Liver (tissue), 3 donors: ENCODE data around the gene SFN.

ENCODE experiments used
- HNF4A ChIP-seq, 2 donors: conservative IDR thresholded peaks; 2 replicates each; pipeline ENCODE4 v1.6.1; 2016; ENCODE audit warnings: antibody characterized with exemption in 2 of 2, mild to moderate bottlenecking in 2 of 2
- MAX ChIP-seq: IDR thresholded peaks from 2 replicates; pipeline ENCODE4 v1.6.1; 2016; ENCODE audit warnings: antibody characterized with exemption
- TF ChIP-seq, protein P1 (sequence below): fragments of 150-350 bp; IDR thresholded peaks from 2 replicates; pipeline ENCODE4 v1.5.1; 2017; ENCODE audit warnings: improper control_type of control experiment, low read depth, low read length; ENCODE audit not compliant: missing input control
- TF ChIP-seq, protein P2 (sequence below): IDR thresholded peaks from 2 replicates; pipeline ENCODE4 v1.6.1; 2016; ENCODE audit warnings: antibody characterized with exemption, mild to moderate bottlenecking
- donor health status: healthy.
- donor health status: healthy.

DNA sequence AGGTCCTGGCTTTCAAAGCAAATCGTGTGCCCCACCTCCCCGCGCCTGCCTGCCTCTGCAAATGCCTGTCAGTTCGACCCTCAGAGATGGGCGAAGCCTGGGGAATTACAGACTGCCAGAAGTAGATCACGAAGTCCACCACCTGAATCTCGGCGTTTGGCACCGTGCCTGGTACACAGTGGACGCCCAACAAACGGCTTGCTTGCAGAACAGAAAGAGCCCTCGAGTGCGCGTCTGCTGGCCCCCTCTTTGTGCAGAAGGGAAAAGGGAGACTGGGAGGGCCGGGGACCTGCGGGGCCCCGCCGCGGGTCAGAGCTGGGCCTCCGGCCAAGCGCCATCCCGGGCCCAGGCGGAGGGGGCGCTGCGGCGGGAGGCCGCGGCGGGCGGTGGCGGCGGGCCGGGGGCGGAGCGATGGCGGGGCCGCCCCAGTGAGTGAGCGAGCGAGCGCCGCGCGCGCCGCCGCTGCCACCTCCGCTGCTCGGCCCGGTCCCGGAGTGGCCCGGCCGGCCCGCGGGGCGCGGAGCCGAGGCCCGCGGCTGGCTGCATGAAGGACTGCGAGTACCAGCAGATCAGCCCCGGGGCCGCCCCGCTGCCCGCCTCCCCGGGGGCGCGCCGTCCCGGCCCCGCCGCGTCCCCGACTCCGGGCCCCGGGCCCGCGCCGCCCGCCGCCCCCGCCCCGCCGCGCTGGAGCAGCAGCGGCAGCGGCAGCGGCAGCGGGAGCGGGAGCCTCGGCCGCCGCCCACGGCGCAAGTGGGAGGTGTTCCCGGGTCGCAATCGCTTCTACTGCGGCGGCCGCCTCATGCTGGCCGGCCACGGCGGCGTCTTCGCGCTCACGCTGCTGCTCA, 36.5 kb upstream of the SFN start, which contains the start of gene ZDHHC18:
- TF ChIP-seq, protein P1, sequence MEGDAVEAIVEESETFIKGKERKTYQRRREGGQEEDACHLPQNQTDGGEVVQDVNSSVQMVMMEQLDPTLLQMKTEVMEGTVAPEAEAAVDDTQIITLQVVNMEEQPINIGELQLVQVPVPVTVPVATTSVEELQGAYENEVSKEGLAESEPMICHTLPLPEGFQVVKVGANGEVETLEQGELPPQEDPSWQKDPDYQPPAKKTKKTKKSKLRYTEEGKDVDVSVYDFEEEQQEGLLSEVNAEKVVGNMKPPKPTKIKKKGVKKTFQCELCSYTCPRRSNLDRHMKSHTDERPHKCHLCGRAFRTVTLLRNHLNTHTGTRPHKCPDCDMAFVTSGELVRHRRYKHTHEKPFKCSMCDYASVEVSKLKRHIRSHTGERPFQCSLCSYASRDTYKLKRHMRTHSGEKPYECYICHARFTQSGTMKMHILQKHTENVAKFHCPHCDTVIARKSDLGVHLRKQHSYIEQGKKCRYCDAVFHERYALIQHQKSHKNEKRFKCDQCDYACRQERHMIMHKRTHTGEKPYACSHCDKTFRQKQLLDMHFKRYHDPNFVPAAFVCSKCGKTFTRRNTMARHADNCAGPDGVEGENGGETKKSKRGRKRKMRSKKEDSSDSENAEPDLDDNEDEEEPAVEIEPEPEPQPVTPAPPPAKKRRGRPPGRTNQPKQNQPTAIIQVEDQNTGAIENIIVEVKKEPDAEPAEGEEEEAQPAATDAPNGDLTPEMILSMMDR: peak; percentile 61
- TF ChIP-seq MAX (no peak), HNF4A (conservative IDR thresholded peaks at IDR 0.05) (no peak)
- TF ChIP-seq, protein P2, sequence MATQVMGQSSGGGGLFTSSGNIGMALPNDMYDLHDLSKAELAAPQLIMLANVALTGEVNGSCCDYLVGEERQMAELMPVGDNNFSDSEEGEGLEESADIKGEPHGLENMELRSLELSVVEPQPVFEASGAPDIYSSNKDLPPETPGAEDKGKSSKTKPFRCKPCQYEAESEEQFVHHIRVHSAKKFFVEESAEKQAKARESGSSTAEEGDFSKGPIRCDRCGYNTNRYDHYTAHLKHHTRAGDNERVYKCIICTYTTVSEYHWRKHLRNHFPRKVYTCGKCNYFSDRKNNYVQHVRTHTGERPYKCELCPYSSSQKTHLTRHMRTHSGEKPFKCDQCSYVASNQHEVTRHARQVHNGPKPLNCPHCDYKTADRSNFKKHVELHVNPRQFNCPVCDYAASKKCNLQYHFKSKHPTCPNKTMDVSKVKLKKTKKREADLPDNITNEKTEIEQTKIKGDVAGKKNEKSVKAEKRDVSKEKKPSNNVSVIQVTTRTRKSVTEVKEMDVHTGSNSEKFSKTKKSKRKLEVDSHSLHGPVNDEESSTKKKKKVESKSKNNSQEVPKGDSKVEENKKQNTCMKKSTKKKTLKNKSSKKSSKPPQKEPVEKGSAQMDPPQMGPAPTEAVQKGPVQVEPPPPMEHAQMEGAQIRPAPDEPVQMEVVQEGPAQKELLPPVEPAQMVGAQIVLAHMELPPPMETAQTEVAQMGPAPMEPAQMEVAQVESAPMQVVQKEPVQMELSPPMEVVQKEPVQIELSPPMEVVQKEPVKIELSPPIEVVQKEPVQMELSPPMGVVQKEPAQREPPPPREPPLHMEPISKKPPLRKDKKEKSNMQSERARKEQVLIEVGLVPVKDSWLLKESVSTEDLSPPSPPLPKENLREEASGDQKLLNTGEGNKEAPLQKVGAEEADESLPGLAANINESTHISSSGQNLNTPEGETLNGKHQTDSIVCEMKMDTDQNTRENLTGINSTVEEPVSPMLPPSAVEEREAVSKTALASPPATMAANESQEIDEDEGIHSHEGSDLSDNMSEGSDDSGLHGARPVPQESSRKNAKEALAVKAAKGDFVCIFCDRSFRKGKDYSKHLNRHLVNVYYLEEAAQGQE: no peak
